Nephron progenitor cell (in vitro differentiated cells): Measurements from ENCODE around the gene ERBB4.

Experiments used
- DNase-seq: peaks from one replicate; pipeline ENCODE4 v3.0.0; 2021
- H3K27ac Mint-ChIP-seq: 2 replicates; pipeline ENCODE4 v1.8.0; 2021; ENCODE audit warnings: mild to moderate bottlenecking, moderate library complexity, mixed read lengths
- H3K27me3 Mint-ChIP-seq: 2 replicates; pipeline ENCODE4 v1.8.0; 2021; ENCODE audit warnings: mild to moderate bottlenecking, low read depth, mixed read lengths; ENCODE audit not compliant: poor library complexity
- H3K36me3 Mint-ChIP-seq: 2 replicates; pipeline ENCODE4 v1.8.0; 2021; ENCODE audit warnings: low read depth, mixed read lengths
- H3K4me1 Mint-ChIP-seq: 2 replicates; pipeline ENCODE4 v1.8.0; 2021; ENCODE audit warnings: mixed read lengths
- H3K4me3 Mint-ChIP-seq: 2 replicates; pipeline ENCODE4 v1.8.0; 2021; ENCODE audit warnings: mild to moderate bottlenecking, moderate library complexity, mixed read lengths
- H3K9me3 Mint-ChIP-seq: 2 replicates; pipeline ENCODE4 v1.8.0; 2021; ENCODE audit warnings: mild to moderate bottlenecking, moderate library complexity, mixed read lengths
- CTCF ChIP-seq: fragments of 200-600 bp; sonication (generic); IDR thresholded peaks from 2 replicates; pipeline ENCODE4 v1.5.0; 2021; ENCODE audit warnings: antibody characterized with exemption

Gene ERBB4

GRCh38 chr2:211347328-211347727 is 1191.3 kb downstream of the ERBB4 start:
- no peak overlapping the region for H3K4me3 Mint-ChIP-seq
- H3K27ac Mint-ChIP-seq, result no peak overlapping the region
- no peaks in the 10 kb centered on the region for H3K36me3 Mint-ChIP-seq
- DNase-seq, result no peak
- no peak for TF ChIP-seq CTCF
- H3K4me1 Mint-ChIP-seq, result no peaks in the 10 kb centered on the region
- peaks cover 3% of the 10 kb centered on the region for H3K9me3 Mint-ChIP-seq
- H3K27me3 Mint-ChIP-seq, result no peaks in the 10 kb centered on the region

GRCh38 chr2:211344289-211344688 is 1194.3 kb downstream of the ERBB4 start:
- Mint-ChIP-seq H3K4me1 (no peaks in the 10 kb centered on the region), H3K27ac (peak overlapping the region; percentile 2), H3K27me3 (no peaks in the 10 kb centered on the region), H3K9me3 (peaks cover 3% of the 10 kb centered on the region), H3K4me3 (no peak overlapping the region), H3K36me3 (no peaks in the 10 kb centered on the region)
- TF ChIP-seq CTCF, result no peak
- DNase-seq, result no peak

DNA sequence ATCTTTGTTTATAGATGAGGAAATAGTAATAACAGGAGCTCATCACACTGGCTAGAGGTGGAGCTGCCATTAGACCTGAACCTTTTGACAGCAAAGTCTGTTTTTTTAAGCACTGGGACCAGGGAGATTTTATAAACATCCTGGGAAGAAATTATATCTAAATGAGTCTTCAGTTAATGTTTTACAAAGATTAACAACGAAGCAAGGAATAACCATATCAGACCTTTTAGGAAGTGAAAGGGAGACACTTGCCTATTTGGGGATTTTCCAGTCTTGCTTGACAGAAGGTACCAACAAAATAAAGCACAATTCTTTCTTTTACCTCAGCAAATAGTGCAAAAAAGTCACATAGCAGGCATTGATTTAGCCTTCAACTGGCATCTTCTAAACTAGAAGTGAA is 1205.2 kb downstream of the ERBB4 start:
- no peak overlapping the region for H3K27ac Mint-ChIP-seq

GRCh38 chr2:211331736-211332135 is 1206.9 kb downstream of the ERBB4 start:
- Mint-ChIP-seq H3K9me3 (no peaks in the 10 kb centered on the region), H3K4me3 (no peak overlapping the region), H3K4me1 (no peaks in the 10 kb centered on the region), H3K27me3 (no peaks in the 10 kb centered on the region), H3K27ac (no peak overlapping the region), H3K36me3 (no peaks in the 10 kb centered on the region)
- DNase-seq, result no peak
- no peak for TF ChIP-seq CTCF

More for the DNA sequence above, 1205.2 kb downstream of the ERBB4 start:
- no peak overlapping the region for H3K4me3 Mint-ChIP-seq
- no peak for DNase-seq
- no peak for TF ChIP-seq CTCF
- H3K36me3 Mint-ChIP-seq, result no peaks in the 10 kb centered on the region
- no peaks in the 10 kb centered on the region for H3K9me3 Mint-ChIP-seq
- no peaks in the 10 kb centered on the region for H3K4me1 Mint-ChIP-seq
- no peaks in the 10 kb centered on the region for H3K27me3 Mint-ChIP-seq

GRCh38 chr2:211329882-211330281 is 1208.7 kb downstream of the ERBB4 start:
- DNase-seq, result no peak
- Mint-ChIP-seq H3K27ac (no peak overlapping the region), H3K9me3 (no peaks in the 10 kb centered on the region), H3K4me1 (no peaks in the 10 kb centered on the region), H3K27me3 (peaks cover 2% of the 10 kb centered on the region), H3K36me3 (no peaks in the 10 kb centered on the region), H3K4me3 (no peak overlapping the region)
- TF ChIP-seq CTCF, result no peak

DNA sequence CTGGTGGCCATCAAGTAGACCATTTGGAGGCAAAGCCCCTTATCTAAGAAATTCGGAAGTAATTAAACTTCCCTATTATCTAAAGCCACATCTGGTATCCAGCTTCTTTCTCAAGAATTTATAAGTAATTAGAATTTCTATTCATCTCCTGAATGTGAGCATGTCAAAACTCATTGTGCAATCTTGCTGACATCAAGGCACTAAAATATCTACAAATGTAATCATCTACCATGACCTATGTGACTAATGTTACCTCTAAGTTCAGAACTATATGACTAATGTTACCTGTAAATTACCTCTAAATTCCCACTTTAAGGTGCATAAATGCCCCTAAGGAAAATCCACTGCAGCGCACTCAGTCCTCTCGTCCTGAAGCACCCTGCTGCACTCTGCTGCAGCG is 1209.2 kb downstream of the ERBB4 start:
- Mint-ChIP-seq H3K4me1 (no peaks in the 10 kb centered on the region), H3K9me3 (no peaks in the 10 kb centered on the region), H3K4me3 (no peak overlapping the region), H3K27me3 (peaks cover 4% of the 10 kb centered on the region), H3K27ac (no peak overlapping the region), H3K36me3 (no peaks in the 10 kb centered on the region)
- DNase-seq, result no peak
- TF ChIP-seq CTCF, result no peak
